K562 (cell line): Measurements from ENCODE around the gene TMEM69. TPM values are rescaled to one million over a fixed set of nuclear protein-coding genes. Genes with fewer than 3 reads are reported as not detected.

Experiments
- CBX2 ChIP-seq: fragments of 200-600 bp; sonication (generic); IDR thresholded peaks from one replicate; pipeline ENCODE4 v1.6.1; 2012; ENCODE audit warnings: mild to moderate bottlenecking, low read length, inconsistent platforms; ENCODE audit not compliant: insufficient read depth, poor library complexity, severe bottlenecking
- CEBPB ChIP-seq: fragments of 450-650 bp; IDR thresholded peaks from 2 replicates; pipeline ENCODE4 v1.6.1; 2016; ENCODE audit warnings: missing genetic modification characterization, missing compliant biosample characterization
- FOXJ3 ChIP-seq: sonication (generic); formaldehyde crosslinking; IDR thresholded peaks from 2 replicates; pipeline ENCODE4 v1.4.0; 2020; ENCODE audit warnings: mild to moderate bottlenecking, missing genetic modification reagents
- HDAC6 ChIP-seq: IDR thresholded peaks from 2 replicates; pipeline ENCODE4 v1.6.1; 2012; ENCODE audit warnings: low read depth, mild to moderate bottlenecking, control low read depth, inconsistent platforms, low read length, moderate library complexity
- KAT7 ChIP-seq: sonication (generic); formaldehyde crosslinking; IDR thresholded peaks from 2 replicates; pipeline ENCODE4 v1.8.0; 2022; ENCODE audit warnings: missing genetic modification reagents, mild to moderate bottlenecking, borderline replicate concordance
- MAZ ChIP-seq, 2 experiments: fragments of 450-650 bp in 1 of 2; sonication (generic) in 1 of 2; formaldehyde crosslinking; IDR thresholded peaks in 1 of 2; conservative IDR thresholded peaks in 1 of 2; 2 replicates each; pipeline versions ENCODE4 v1.4.0 to v1.5.0; 2020; ENCODE audit warnings: mild to moderate bottlenecking in 1 of 2, missing genetic modification reagents in 1 of 2
- MITF ChIP-seq: IDR thresholded peaks from 2 replicates; pipeline ENCODE4 v1.6.1; 2014; ENCODE audit warnings: antibody characterized with exemption
- MTA1 ChIP-seq: fragments of 450-650 bp; IDR thresholded peaks from 2 replicates; pipeline ENCODE4 v1.6.1; 2017; ENCODE audit warnings: borderline replicate concordance
- NBN ChIP-seq: fragments of 450-650 bp; IDR thresholded peaks from 2 replicates; pipeline ENCODE4 v1.6.1; 2016; ENCODE audit warnings: low read depth, mild to moderate bottlenecking
- RFX5 ChIP-seq: IDR thresholded peaks from 2 replicates; pipeline ENCODE4 v1.6.1; 2011; ENCODE audit warnings: low read depth, mild to moderate bottlenecking, improper control_type of control experiment, low read length
- SMC3 ChIP-seq: conservative IDR thresholded peaks from 2 replicates; pipeline ENCODE4 v1.6.1; 2011; ENCODE audit warnings: low read depth, low read length, improper control_type of control experiment; ENCODE audit not compliant: insufficient read depth
- SNIP1 ChIP-seq: fragments of 450-650 bp; IDR thresholded peaks from 2 replicates; pipeline ENCODE4 v1.7.1; 2017; ENCODE audit warnings: low read depth, mild to moderate bottlenecking
- STAT5A ChIP-seq: IDR thresholded peaks from 2 replicates; pipeline ENCODE4 v1.6.1; 2012; ENCODE audit warnings: low read length, inconsistent platforms, borderline replicate concordance
- ZNF507 ChIP-seq: conservative IDR thresholded peaks from 2 replicates; pipeline ENCODE4 v1.6.1; 2017; ENCODE audit warnings: missing genetic modification characterization, missing compliant biosample characterization
- ZNF644 ChIP-seq: fragments of 200-800 bp; sonication (Bioruptor generic); IDR thresholded peaks from 2 replicates; pipeline ENCODE4 v1.6.1; 2016; ENCODE audit warnings: low read depth, missing genetic modification characterization, missing compliant biosample characterization
- ZNF699 ChIP-seq: fragments of 250-450 bp; sonication (Bioruptor Pico); IDR thresholded peaks from 2 replicates; pipeline ENCODE4 v1.8.0; 2021; ENCODE audit warnings: mild to moderate bottlenecking, moderate library complexity; ENCODE audit not compliant: insufficient replicate concordance
- polyA plus RNA-seq, 8 experiments: library from polyadenylated mRNA; depleted of rRNA in 4 of 8; stranded (reverse) in 5 of 8; unstranded in 3 of 8; fragments of >200 nt; fragmentation: Nextera tagmentation in 2 of 8; fragmentation: Illumina TruSeq in 1 of 8; extraction: Ambion mirVana in 2 of 8; extraction: Trizol in 1 of 8; gene quantifications; 2 replicates each; pipeline versions ENCODE4 v1.2.1 to v1.2.3, GENCODE V29; 2011 to 2014; ENCODE audit warnings: inconsistent platforms in 1 of 8, missing spikeins in 1 of 8
- total RNA-seq, 7 experiments: library from RNA; depleted of rRNA in 6 of 7; stranded (reverse); fragments of >200 nt in 6 of 7; fragmentation: Illumina TruSeq in 2 of 7; extraction: Trizol in 2 of 7; gene quantifications; 2 replicates each; pipeline versions ENCODE4 v1.2.1 to v1.2.3, GENCODE V29; 2011 to 2021; ENCODE audit warnings: low replicate concordance in 1 of 7
- TF ChIP-seq, protein P1 (sequence below): sonication (generic); formaldehyde crosslinking; IDR thresholded peaks from 2 replicates; pipeline ENCODE4 v1.8.0; 2022; ENCODE audit warnings: mild to moderate bottlenecking, missing genetic modification reagents
- TF ChIP-seq, protein P2 (sequence below): fragments of 250-450 bp; sonication (Bioruptor Pico); IDR thresholded peaks from 2 replicates; pipeline ENCODE4 v1.4.0; 2020

Gene TMEM69
- total and polyA plus RNA-seq, 9 of the 15 experiments (the other 6 are each of a cell fraction or from before 2014, with no cell fraction given), result 47.3 to 248 (median 103) TPM

DNA sequence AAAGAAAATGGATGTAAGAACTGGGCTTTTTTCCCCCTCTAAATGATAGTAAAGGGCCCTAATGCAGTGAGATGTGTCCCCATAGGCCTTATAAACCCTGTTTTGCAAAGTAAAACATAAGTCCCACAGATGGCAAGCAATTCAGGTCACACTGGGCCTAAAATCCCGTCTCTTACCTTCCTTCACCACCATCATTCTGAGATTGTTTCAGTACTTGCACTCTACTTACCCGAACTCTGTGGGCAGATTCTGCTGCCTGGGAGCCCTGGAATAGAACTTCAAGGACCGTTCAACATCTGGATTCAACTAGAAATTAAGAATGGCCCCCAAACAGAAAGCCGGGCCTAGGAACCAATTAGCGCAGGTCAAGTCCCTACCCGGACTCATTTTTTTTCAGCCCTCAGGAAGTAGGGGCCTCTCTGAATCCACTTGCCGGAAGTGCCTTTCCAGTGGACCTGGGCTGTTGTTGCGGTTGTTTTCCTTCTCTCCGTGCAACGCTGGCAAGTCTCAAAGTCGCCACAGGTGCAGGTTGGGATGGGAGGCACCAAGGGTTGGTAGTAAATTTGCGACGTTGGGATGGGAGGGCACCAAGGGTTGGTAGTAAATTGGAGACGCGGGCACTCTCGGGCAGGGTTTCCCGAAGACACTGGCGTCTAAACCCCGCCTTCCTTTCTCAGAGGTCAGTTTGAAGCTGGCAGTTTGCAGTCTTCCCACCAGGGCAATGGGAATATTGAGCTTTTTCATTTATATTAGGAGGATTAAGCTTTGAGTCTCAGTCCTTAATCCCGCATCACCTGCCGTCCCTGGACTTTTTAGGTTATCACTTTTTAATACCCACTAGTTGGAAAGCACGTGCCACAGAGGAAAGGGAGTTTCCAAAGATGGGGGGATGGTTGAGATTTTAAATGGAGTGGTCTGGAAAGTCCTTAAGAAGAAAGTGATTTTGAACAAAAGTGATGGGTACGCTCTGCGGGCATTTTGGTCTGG, at the start of gene TMEM69 (continued):
- TF ChIP-seq SNIP1 (no peak), KAT7 (CRISPR knock-in tag) (peak; percentile 4; the same call in 1 of the 2 replicates), RFX5 (no peak; the same call in 1 of the 2 replicates), MTA1 (peak; percentile 9; the same call in 1 of the 2 replicates), CBX2 (no peak), ZNF699 (no peak), ZNF507 (tag) (no peak), SMC3 (no peak), FOXJ3 (CRISPR knock-in tag) (no peak), MAZ (CRISPR knock-in tag; conservative IDR thresholded peaks at IDR 0.05 in 1 of 2, IDR thresholded peaks at IDR 0.05 in 1 of 2) (peak; percentile 63 to 97), HDAC6 (no peak), CEBPB (tag) (no peak), ZNF644 (tag) (peak; percentile 16; the same call in 1 of the 2 replicates), NBN (peak; percentile 70), MITF (no peak), STAT5A (no peak; the same call in 1 of the 2 replicates)
- TF ChIP-seq, protein P1, sequence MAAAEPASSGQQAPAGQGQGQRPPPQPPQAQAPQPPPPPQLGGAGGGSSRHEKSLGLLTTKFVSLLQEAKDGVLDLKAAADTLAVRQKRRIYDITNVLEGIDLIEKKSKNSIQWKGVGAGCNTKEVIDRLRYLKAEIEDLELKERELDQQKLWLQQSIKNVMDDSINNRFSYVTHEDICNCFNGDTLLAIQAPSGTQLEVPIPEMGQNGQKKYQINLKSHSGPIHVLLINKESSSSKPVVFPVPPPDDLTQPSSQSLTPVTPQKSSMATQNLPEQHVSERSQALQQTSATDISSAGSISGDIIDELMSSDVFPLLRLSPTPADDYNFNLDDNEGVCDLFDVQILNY (CRISPR knock-in tag), result peak; percentile 70; the same call in 1 of the 2 replicates
- TF ChIP-seq, protein P2, sequence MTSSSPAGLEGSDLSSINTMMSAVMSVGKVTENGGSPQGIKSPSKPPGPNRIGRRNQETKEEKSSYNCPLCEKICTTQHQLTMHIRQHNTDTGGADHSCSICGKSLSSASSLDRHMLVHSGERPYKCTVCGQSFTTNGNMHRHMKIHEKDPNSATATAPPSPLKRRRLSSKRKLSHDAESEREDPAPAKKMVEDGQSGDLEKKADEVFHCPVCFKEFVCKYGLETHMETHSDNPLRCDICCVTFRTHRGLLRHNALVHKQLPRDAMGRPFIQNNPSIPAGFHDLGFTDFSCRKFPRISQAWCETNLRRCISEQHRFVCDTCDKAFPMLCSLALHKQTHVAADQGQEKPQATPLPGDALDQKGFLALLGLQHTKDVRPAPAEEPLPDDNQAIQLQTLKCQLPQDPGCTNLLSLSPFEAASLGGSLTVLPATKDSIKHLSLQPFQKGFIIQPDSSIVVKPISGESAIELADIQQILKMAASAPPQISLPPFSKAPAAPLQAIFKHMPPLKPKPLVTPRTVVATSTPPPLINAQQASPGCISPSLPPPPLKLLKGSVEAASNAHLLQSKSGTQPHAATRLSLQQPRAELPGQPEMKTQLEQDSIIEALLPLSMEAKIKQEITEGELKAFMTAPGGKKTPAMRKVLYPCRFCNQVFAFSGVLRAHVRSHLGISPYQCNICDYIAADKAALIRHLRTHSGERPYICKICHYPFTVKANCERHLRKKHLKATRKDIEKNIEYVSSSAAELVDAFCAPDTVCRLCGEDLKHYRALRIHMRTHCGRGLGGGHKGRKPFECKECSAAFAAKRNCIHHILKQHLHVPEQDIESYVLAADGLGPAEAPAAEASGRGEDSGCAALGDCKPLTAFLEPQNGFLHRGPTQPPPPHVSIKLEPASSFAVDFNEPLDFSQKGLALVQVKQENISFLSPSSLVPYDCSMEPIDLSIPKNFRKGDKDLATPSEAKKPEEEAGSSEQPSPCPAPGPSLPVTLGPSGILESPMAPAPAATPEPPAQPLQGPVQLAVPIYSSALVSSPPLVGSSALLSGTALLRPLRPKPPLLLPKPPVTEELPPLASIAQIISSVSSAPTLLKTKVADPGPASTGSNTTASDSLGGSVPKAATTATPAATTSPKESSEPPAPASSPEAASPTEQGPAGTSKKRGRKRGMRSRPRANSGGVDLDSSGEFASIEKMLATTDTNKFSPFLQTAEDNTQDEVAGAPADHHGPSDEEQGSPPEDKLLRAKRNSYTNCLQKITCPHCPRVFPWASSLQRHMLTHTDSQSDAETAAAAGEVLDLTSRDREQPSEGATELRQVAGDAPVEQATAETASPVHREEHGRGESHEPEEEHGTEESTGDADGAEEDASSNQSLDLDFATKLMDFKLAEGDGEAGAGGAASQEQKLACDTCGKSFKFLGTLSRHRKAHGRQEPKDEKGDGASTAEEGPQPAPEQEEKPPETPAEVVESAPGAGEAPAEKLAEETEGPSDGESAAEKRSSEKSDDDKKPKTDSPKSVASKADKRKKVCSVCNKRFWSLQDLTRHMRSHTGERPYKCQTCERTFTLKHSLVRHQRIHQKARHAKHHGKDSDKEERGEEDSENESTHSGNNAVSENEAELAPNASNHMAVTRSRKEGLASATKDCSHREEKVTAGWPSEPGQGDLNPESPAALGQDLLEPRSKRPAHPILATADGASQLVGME, result 0 out of 2 replicates have a peak, but pooled peaks have one; percentile 46
